Measurements from ENCODE around the gene FLVCR1.

Gene FLVCR1

DNA sequence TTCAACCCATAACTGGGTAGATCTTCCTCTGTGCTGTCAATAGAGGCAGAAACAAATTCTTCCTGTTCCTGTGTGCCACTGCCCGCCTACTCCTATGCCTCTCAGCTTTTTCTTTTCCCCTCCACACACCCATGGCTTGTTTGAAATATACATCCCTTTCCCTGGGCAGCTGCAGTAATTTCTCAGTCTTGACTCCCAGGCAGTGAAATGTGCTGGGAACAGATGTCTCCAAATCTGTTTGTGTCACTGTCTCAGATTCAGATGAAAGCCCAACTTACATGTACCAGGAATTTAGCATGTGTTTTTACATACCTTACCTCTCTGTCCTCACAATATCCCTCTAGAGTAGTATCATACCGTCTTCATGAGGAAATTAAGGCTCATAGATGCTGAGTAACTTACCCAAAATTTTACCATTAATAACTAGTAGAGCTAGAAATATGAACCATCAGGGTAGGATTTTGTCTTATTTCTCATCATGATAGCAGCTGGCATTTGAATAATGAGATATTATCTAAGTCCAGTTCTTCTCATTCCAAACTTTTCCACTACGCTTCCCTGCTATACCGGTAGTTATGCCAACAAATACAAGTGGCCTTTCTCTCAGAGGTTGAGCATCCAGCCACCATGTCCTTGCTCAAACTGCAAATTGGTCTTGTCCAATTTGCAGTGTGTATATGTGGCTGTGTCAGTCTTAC, 87.5 kb downstream of the FLVCR1 start:
- DNase-seq (ENCODE audit: low read depth in 3 of 3): no peak

GRCh38 chr1:212946872-212947271, 88.8 kb downstream of the FLVCR1 start:
- DNase-seq (ENCODE audit: low read depth in 3 of 3): no peak

All from stimulated activated CD4-positive, alpha-beta T cell treated with anti-CD3 and anti-CD28 coated beads, TNF-alpha, amount 100 ng/mL, for 24 hours (primary cell).